ENCODE results near the gene GLIPR2. TPM values are rescaled to one million over a fixed set of nuclear protein-coding genes. Genes with fewer than 3 reads are reported as not detected.

GLIPR2 gene
- polyA plus RNA-seq, 1 experiment = 115 TPM

DNA sequence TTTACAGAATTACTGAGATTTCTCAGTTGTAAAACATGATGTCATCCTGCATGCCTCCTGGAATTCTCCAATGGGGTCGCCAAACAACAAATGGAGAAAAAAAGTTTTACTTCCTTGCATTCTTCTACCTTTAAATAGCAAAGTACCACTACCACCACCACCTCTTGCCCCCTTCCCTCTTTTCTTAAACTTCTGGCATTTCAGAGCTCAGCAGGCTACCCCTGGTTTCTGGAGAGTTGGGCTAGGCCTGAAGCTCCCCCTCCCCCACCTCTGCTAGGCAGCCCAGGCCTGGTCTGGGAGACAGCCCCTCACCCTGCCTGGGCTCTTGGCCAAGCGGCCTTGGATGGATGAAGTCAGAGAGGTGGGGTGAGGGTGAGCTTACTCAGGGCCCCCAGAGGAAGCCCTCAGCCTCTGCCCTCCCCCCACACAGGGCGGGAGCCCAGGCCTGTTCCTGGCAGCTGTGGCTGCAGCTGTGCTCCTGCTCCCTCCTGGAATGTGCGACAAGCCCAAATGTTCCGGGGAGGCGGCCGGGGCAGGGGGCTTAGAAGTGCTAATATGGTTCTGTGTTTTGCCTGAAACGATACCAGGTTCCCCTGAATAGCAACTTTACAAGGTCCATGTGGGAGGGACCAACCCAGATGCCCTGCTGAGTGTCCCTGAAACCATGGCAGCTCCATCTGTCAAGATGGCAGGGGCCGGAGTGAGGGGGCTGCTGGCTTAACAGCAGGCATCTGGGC lies 26.7 kb downstream of the GLIPR2 start:
- TF ChIP-seq, protein P1, sequence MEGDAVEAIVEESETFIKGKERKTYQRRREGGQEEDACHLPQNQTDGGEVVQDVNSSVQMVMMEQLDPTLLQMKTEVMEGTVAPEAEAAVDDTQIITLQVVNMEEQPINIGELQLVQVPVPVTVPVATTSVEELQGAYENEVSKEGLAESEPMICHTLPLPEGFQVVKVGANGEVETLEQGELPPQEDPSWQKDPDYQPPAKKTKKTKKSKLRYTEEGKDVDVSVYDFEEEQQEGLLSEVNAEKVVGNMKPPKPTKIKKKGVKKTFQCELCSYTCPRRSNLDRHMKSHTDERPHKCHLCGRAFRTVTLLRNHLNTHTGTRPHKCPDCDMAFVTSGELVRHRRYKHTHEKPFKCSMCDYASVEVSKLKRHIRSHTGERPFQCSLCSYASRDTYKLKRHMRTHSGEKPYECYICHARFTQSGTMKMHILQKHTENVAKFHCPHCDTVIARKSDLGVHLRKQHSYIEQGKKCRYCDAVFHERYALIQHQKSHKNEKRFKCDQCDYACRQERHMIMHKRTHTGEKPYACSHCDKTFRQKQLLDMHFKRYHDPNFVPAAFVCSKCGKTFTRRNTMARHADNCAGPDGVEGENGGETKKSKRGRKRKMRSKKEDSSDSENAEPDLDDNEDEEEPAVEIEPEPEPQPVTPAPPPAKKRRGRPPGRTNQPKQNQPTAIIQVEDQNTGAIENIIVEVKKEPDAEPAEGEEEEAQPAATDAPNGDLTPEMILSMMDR (IDR thresholded peaks at IDR 0.05; ENCODE audit: low read depth, low read length) = no peak
- peak overlapping the region; percentile 84 for H3K27ac ChIP-seq (ENCODE audit: low read depth, low read length)
- no peaks in the 10 kb centered on the region; the same call in 1 of the 2 replicates for H3K9me3 ChIP-seq (ENCODE audit: control insufficient read depth, insufficient read depth, low read length)
- CTCF ChIA-PET = interaction anchor here (0.8 to 3.3 kb wide), 7 partner anchors 14 to 281 kb away, joined by 3 to 11 read pairs (median 6); partner anchors contain the start of gene CLTA
- H3K27me3 ChIP-seq (ENCODE audit: control insufficient read depth, insufficient read depth, low read length) = no peaks in the 10 kb centered on the region
- POLR2A ChIA-PET = interaction anchor here (0.6 to 2.7 kb wide), 8 partner anchors 8 to 125 kb away, joined by 3 to 7 read pairs (median 4); partner anchors contain the start of gene CLTA
- no peak overlapping the region for H3K4me3 ChIP-seq (ENCODE audit: low read depth, low read length)
- DNase-seq (ENCODE audit: low read depth, low spot score) = no peak

DNA sequence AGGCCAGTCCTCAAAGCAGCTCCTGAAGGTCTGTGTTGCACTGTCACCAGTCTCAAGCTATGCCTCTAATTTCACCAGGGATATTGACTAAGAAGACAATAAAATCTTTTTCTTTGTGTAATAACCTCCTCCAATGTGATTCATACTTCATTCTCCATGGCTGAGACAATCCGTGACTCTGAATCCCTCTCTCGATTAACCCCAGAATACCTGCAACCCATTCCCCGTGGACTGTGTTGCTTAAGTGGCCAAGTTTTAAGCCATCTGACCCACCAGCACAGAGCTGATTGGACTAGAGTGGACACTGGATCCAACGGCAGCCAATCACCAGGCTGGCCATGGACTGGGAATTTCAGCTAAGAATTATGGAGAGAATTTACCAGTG lies 27.2 kb downstream of the GLIPR2 start:
- H3K27ac ChIP-seq (ENCODE audit: low read depth, low read length) = peak overlapping the region; percentile 84
- no peak overlapping the region for H3K4me3 ChIP-seq (ENCODE audit: low read depth, low read length)
- H3K27me3 ChIP-seq (ENCODE audit: control insufficient read depth, insufficient read depth, low read length) = no peaks in the 10 kb centered on the region
- no peak for DNase-seq (ENCODE audit: low read depth, low spot score)
- POLR2A ChIA-PET = interaction anchor here (0.6 to 2.7 kb wide), 8 partner anchors 9 to 125 kb away, joined by 3 to 7 read pairs (median 4); partner anchors contain the start of gene CLTA
- H3K9me3 ChIP-seq (ENCODE audit: control insufficient read depth, insufficient read depth, low read length) = no peaks in the 10 kb centered on the region; the same call in 1 of the 2 replicates
- TF ChIP-seq, protein P1 (IDR thresholded peaks at IDR 0.05; ENCODE audit: low read depth, low read length) = no peak
- CTCF ChIA-PET = interaction anchor here (0.9 to 3.3 kb wide), 8 partner anchors 15 to 218 kb away, joined by 4 to 18 read pairs (median 6); partner anchors contain the start of gene CLTA

DNA sequence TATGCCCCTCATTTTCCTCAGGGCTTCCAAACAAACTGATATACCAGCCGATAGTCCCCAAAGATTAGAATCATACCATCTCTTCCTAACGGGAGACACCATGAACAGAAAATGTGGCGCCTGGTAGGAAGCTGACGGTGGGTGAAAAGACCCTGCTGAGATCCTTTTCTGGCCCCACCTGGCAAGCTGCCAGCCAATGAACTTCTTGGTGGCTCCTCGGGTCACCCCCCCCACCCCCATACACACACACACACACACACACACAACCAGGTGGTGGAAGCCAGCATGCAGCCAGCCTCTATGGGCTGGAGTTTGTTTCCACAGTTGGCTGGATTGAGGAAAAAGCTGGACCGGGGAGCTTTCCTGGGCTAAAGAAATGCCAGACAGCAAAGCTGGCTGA lies 27.8 kb downstream of the GLIPR2 start:
- POLR2A ChIA-PET = interaction anchor here (0.8 to 2.7 kb wide), 4 partner anchors 9 to 26 kb away, joined by 3 to 7 read pairs (median 4); partner anchors contain the start of gene CLTA
- Histone ChIP-seq H3K4me3 (ENCODE audit: low read depth, low read length) (no peak overlapping the region), H3K27me3 (ENCODE audit: control insufficient read depth, insufficient read depth, low read length) (no peaks in the 10 kb centered on the region), H3K27ac (ENCODE audit: low read depth, low read length) (no peak overlapping the region), H3K9me3 (ENCODE audit: control insufficient read depth, insufficient read depth, low read length) (no peaks in the 10 kb centered on the region; the same call in 1 of the 2 replicates)
- CTCF ChIA-PET = interaction anchor here (0.9 to 3.3 kb wide), 9 partner anchors 10 to 219 kb away, joined by 3 to 18 read pairs (median 6); partner anchors contain the start of gene CLTA
- DNase-seq (ENCODE audit: low read depth, low spot score) = no peak
- TF ChIP-seq, protein P1 (IDR thresholded peaks at IDR 0.05; ENCODE audit: low read depth, low read length) = no peak

DNA sequence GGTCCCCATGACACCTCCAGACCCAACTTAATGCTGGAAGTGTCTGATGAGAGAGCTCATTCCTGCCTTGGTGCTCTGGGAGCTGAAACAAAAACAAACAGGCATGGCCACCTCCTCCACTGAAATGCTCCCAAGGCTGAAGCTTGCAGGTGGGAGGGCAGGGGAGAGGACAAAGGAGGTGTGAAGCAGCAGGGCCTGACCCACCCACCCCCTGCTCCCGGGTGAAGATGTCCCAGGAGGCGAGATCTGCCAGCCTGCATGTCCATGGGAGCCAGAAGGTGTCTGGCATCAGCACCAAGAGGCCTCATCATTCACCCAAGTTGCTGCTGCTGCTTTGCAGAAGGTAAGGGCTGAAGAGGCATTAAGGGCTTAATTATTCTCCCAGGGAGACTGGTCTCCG lies 28.5 kb downstream of the GLIPR2 start:
- Histone ChIP-seq H3K27ac (ENCODE audit: low read depth, low read length) (no peak overlapping the region), H3K27me3 (ENCODE audit: control insufficient read depth, insufficient read depth, low read length) (no peaks in the 10 kb centered on the region), H3K9me3 (ENCODE audit: control insufficient read depth, insufficient read depth, low read length) (peaks cover under 1% of the 10 kb centered on the region; the same call in 1 of the 2 replicates), H3K4me3 (ENCODE audit: low read depth, low read length) (no peak overlapping the region)
- POLR2A ChIA-PET = interaction anchor here (0.8 to 2.7 kb wide), 2 partner anchors 16 to 26 kb away, joined by 3 to 7 read pairs; partner anchors contain the start of gene CLTA
- CTCF ChIA-PET = interaction anchor here (0.7 to 3.3 kb wide), 10 partner anchors 10 to 220 kb away, joined by 3 to 18 read pairs (median 6); partner anchors contain the start of gene CLTA
- DNase-seq (ENCODE audit: low read depth, low spot score) = no peak
- TF ChIP-seq, protein P1 (IDR thresholded peaks at IDR 0.05; ENCODE audit: low read depth, low read length) = no peak

All from AG04450 (cell line).